ENCODE results near the gene MRPL32. TPM values are rescaled to one million over a fixed set of nuclear protein-coding genes. Genes with fewer than 3 reads are reported as not detected.

Gene MRPL32
- total and polyA plus RNA-seq, 2 of the 13 experiments (the other 11 are each of a cell fraction or from before 2014, with no cell fraction given): 39.0 to 81.2 TPM

DNA sequence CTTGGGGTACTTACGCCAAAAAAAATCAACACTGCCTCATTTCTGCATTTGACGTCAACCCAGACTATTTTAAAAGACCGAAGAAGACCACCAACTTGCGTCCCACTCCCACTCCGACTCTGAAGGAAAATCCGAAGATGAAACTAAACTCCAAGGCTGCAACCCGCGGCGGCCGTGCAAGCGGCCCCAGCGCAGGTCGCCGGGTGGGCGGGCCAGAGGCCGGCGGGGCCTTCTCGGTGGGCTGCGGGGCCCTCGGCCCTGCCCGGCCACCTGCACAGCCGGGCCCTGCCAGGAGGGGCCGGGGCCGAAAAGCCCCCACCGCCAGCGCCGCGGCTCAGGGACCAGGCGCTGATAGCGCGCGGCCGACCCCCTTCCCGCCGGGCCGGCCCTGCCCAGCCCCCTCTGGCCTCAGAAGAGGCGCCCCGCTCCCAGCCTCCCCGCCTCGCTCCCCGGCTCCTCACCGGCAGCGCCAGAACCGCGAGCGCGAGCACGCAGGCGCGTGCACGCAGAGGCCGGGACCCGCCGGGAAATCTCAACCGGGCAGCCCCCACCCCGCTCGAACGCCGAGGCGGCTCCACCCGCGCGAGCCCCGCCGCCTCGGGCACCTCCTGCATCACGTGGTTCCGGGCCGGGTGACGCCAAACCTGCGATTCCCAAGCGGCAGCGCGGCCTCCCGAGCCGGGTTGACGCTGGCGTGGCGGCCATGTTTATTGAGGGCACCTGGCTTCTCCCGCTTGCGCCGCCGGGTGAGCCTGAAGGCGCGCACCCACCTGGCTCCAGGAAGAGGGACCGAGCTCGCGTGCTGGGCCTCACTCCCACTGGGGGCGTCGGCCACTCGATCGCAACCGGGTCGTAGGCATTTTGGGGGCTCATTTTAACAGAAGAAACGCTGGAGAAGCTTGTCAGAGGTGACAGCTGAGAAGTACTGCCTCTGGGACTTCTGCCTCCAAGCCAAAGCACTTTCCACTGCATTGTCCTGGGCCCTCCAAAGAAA is 20.4 kb upstream of the MRPL32 start, which contains the start of gene C7orf25 (continued):
- no peak for TF ChIP-seq SNAI1 (CRISPR knock-in tag; IDR thresholded peaks at IDR 0.05; ENCODE audit: borderline replicate concordance)
- no peak for TF ChIP-seq SOX13 (IDR thresholded peaks at IDR 0.05)
- peak in 1 of 2 experiments; percentile 52; a peak in 2 of 4 replicates for TF ChIP-seq SOX13 (CRISPR knock-in tag; conservative IDR thresholded peaks at IDR 0.05 in 1 of 2, IDR thresholded peaks at IDR 0.05 in 1 of 2)
- TF ChIP-seq, protein P1, sequence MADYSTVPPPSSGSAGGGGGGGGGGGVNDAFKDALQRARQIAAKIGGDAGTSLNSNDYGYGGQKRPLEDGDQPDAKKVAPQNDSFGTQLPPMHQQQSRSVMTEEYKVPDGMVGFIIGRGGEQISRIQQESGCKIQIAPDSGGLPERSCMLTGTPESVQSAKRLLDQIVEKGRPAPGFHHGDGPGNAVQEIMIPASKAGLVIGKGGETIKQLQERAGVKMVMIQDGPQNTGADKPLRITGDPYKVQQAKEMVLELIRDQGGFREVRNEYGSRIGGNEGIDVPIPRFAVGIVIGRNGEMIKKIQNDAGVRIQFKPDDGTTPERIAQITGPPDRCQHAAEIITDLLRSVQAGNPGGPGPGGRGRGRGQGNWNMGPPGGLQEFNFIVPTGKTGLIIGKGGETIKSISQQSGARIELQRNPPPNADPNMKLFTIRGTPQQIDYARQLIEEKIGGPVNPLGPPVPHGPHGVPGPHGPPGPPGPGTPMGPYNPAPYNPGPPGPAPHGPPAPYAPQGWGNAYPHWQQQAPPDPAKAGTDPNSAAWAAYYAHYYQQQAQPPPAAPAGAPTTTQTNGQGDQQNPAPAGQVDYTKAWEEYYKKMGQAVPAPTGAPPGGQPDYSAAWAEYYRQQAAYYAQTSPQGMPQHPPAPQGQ (CRISPR knock-in tag; IDR thresholded peaks at IDR 0.05; ENCODE audit: borderline replicate concordance): no peak
- no peak for TF ChIP-seq PTBP1 (IDR thresholded peaks at IDR 0.05; ENCODE audit: low read depth, low read length, poor library complexity, severe bottlenecking)
- peak; percentile 92 for TF ChIP-seq THAP11 (CRISPR knock-in tag; IDR thresholded peaks at IDR 0.05)
- TF ChIP-seq ZNF558 (CRISPR knock-in tag; IDR thresholded peaks at IDR 0.05; ENCODE audit: borderline replicate concordance): peak; percentile 83; the same call in 1 of the 2 replicates
- no peak for TF ChIP-seq PHB2 (IDR thresholded peaks at IDR 0.05; ENCODE audit: partially characterized antibody)
- 0 out of 2 replicates have a peak, but pooled peaks have one; percentile 65 for TF ChIP-seq ZFAT (CRISPR knock-in tag; conservative IDR thresholded peaks at IDR 0.05)
- TF ChIP-seq, protein P2, sequence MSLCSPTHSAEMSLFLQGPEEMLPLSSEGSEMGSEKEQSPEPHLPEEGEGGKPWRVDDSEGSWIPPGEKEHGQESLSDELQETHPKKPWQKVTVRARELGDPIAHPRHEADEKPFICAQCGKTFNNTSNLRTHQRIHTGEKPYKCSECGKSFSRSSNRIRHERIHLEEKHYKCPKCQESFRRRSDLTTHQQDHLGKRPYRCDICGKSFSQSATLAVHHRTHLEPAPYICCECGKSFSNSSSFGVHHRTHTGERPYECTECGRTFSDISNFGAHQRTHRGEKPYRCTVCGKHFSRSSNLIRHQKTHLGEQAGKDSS (CRISPR knock-in tag; IDR thresholded peaks at IDR 0.05; ENCODE audit: borderline replicate concordance, low read depth): no peak
- no peak for TF ChIP-seq HNF4A (CRISPR knock-in tag; IDR thresholded peaks at IDR 0.05)
- TF ChIP-seq, protein P3, sequence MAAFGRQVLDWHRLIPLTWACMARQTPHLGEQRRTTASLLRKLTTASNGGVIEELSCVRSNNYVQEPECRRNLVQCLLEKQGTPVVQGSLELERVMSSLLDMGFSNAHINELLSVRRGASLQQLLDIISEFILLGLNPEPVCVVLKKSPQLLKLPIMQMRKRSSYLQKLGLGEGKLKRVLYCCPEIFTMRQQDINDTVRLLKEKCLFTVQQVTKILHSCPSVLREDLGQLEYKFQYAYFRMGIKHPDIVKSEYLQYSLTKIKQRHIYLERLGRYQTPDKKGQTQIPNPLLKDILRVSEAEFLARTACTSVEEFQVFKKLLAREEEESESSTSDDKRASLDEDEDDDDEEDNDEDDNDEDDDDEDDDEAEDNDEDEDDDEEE (CRISPR knock-in tag; IDR thresholded peaks at IDR 0.05): peak; percentile 90
- TF ChIP-seq ZSCAN29 (CRISPR knock-in tag; conservative IDR thresholded peaks at IDR 0.05): no peak
- no peak for TF ChIP-seq ONECUT2 (CRISPR knock-in tag; IDR thresholded peaks at IDR 0.05)
- peak; percentile 46 for TF ChIP-seq DMAP1 (CRISPR knock-in tag; IDR thresholded peaks at IDR 0.05)
- 0 out of 2 replicates have a peak, but pooled peaks have one; percentile 75 for TF ChIP-seq ZNF747 (CRISPR knock-in tag; IDR thresholded peaks at IDR 0.05; ENCODE audit: borderline replicate concordance)
- TF ChIP-seq ELF4 (CRISPR knock-in tag; IDR thresholded peaks at IDR 0.05; ENCODE audit: borderline replicate concordance): peak; percentile 32; the same call in 1 of the 2 replicates
